Stimulated activated CD8-positive, alpha-beta memory T cell treated with anti-CD3 and anti-CD28 coated beads, Interleukin-4, amount 100 ng/mL, for 1 hour (primary cell): ENCODE data around the gene CHMP2A.
A peak's percentile ranks its signal among the peaks of the same experiment; 100 is the strongest.
"Not testable (repeated sequence)": the region's sequence is repeated elsewhere in the genome, so short reads cannot be mapped to it uniquely, and the experiment has no call there.

Experiments used
- DNase-seq, 2 donors: peaks; one replicate each; pipeline ENCODE4 v3.0.0-alpha.2; 2020; ENCODE audit warnings: low read depth in 2 of 2, low spot score in 1 of 2

Gene CHMP2A

GRCh38 chr19:58554494-58555368, at the start of gene CHMP2A:
Gene CHMP2A, minus strand, starts transcription at chr19:58555105. Its CDS starts 893 bp downstream, at chr19:58554212.
- peak; percentile 97 to 98 for DNase-seq

- DNase-seq = no peak
These were observed 31.3 kb upstream of the CHMP2A start for GRCh38 chr19:58586133-58586765.

GRCh38 chr19:58585442-58586132, 30.7 kb upstream of the CHMP2A start:
- no peak for DNase-seq

GRCh38 chr19:58584498-58585441, 29.9 kb upstream of the CHMP2A start:
- DNase-seq = no peak

GRCh38 chr19:58582985-58583384, 28.1 kb upstream of the CHMP2A start:
- no peak for DNase-seq

- DNase-seq = peak; percentile 73 to 83
These were observed 26.6 kb upstream of the CHMP2A start for GRCh38 chr19:58581227-58582141.

- no peak for DNase-seq
These were observed 24.7 kb upstream of the CHMP2A start for GRCh38 chr19:58579473-58580142.

- DNase-seq = no peak
These were observed 23.4 kb upstream of the CHMP2A start for GRCh38 chr19:58578012-58578925.

- not testable (repeated sequence) for DNase-seq
These were observed 22.7 kb upstream of the CHMP2A start for GRCh38 chr19:58577581-58577980.

- DNase-seq = peak in 1 of 2 donors; percentile 46
These were observed 20.5 kb upstream of the CHMP2A start for GRCh38 chr19:58575183-58576041.

GRCh38 chr19:58573658-58574164, 18.8 kb upstream of the CHMP2A start:
- no peak for DNase-seq

- peak; percentile 99 to 100 for DNase-seq
These were observed 18.1 kb upstream of the CHMP2A start, which contains the start of gene MZF1 for GRCh38 chr19:58572818-58573657. Gene MZF1, minus strand, starts transcription at chr19:58573335. Its CDS starts 1,946 bp downstream, at chr19:58571389.

- DNase-seq = no peak
These were observed 17.3 kb upstream of the CHMP2A start for GRCh38 chr19:58572026-58572817.

- no peak for DNase-seq
These were observed 16.7 kb upstream of the CHMP2A start for GRCh38 chr19:58571575-58571947.
